Small intestine (tissue), 7 donors: Measurements from ENCODE around the gene EBF4. TPM values are rescaled to one million over a fixed set of nuclear protein-coding genes. Genes with fewer than 3 reads are reported as not detected.
A peak's percentile ranks its signal among the peaks of the same experiment; 100 is the strongest.

Experiments used
- DNase-seq, 2 donors: peaks; one replicate each; pipeline versions ENCODE4 v3.0.0 to v3.0.0-alpha.2; 2013
- FAIRE-seq: peaks from 2 replicates; lab custom pipeline; 2012; peaks lifted over from hg19 to GRCh38; lab: Jason Lieb, UNC
- H3K27ac ChIP-seq, 3 donors: one replicate each; pipeline ENCODE4 v1.5.1; 2013; ENCODE audit warnings: low read length in 2 of 3, mild to moderate bottlenecking in 2 of 3, control low read depth in 1 of 3, inconsistent platforms in 1 of 3, low read depth in 1 of 3, moderate library complexity in 1 of 3
- H3K27me3 ChIP-seq, 3 donors: one replicate each; pipeline ENCODE4 v1.6.1; 2013; ENCODE audit warnings: low read length in 3 of 3, inconsistent platforms in 1 of 3; ENCODE audit not compliant: control insufficient read depth in 3 of 3, insufficient read depth in 3 of 3
- H3K36me3 ChIP-seq, 3 donors: one replicate each; pipeline ENCODE4 v1.6.1; 2013; ENCODE audit warnings: low read length in 3 of 3, inconsistent platforms in 1 of 3, low read depth in 1 of 3, mild to moderate bottlenecking in 1 of 3, moderate library complexity in 1 of 3; ENCODE audit not compliant: control insufficient read depth in 3 of 3, insufficient read depth in 2 of 3
- H3K4me1 ChIP-seq, 3 donors: one replicate each; pipeline ENCODE4 v1.6.1; 2013; ENCODE audit warnings: low read length in 2 of 3, inconsistent platforms in 1 of 3, low read depth in 1 of 3, mild to moderate bottlenecking in 1 of 3, moderate library complexity in 1 of 3; ENCODE audit not compliant: control insufficient read depth in 3 of 3, insufficient read depth in 2 of 3
- H3K4me3 ChIP-seq, 3 donors: one replicate each; pipeline ENCODE4 v1.5.1; 2013; ENCODE audit warnings: low read length in 3 of 3, control low read depth in 1 of 3, inconsistent platforms in 1 of 3, low read depth in 1 of 3, mild to moderate bottlenecking in 1 of 3, moderate library complexity in 1 of 3
- H3K9me3 ChIP-seq, 2 donors: one replicate each; pipeline ENCODE4 v1.6.1; 2013; ENCODE audit warnings: low read depth in 1 of 2, low read length in 1 of 2; ENCODE audit not compliant: control insufficient read depth in 2 of 2, insufficient read depth in 1 of 2
- WGBS, 3 donors: extraction: QIAGEN DNeasy Blood & Tissue Kit; methylation state at CpG; one replicate each; pipeline ENCODE4 v1.1.7; 2013; 5-methylcytosine and 5-hydroxymethylcytosine counted together
- polyA plus RNA-seq, 4 donors: library from polyadenylated mRNA; stranded (reverse) in 3 of 4; unstranded in 1 of 4; fragments of 200-250 nt in 3 of 4; fragments of 120-200 nt in 1 of 4; gene quantifications; one replicate each; pipeline versions ENCODE4 v1.2.1 to v1.2.3, GENCODE V29; 2013
- donor health status: healthy with polysubstance abuse.
- donor health status: control.
- donor health status: control.
- donor health status: Bipolar disorder and iron deficiency.
- donor health status: healthy.

The EBF4 gene
- polyA plus RNA-seq, 4 donors = 0.67 to 7.4 (median 3.2) TPM

- H3K27me3 ChIP-seq = peaks cover 5 to 84% (median 8%) of the 10 kb centered on the region in 3 donors
- H3K4me1 ChIP-seq = peaks cover 5 to 29% (median 7%) of the 10 kb centered on the region in 3 donors
- H3K4me3 ChIP-seq = peak overlapping the region in 1 of 3 donors; percentile 54
- FAIRE-seq (no peak), DNase-seq (peak; percentile 5 to 10)
- no peaks in the 10 kb centered on the region for H3K36me3 ChIP-seq
- H3K9me3 ChIP-seq = no peaks in the 10 kb centered on the region
- WGBS, 3 donors = 2% methylated on average over 23 to 26 of the region's 26 CpGs
- no peak overlapping the region for H3K27ac ChIP-seq
Observed at GRCh38 chr20:2751347-2751877, 58.8 kb downstream of the EBF4 start.

- H3K27ac ChIP-seq = no peak overlapping the region
- no peaks in the 10 kb centered on the region for H3K36me3 ChIP-seq
- peak; percentile 9 to 50 for DNase-seq
- peak overlapping the region in 1 of 3 donors; percentile 54 for H3K4me3 ChIP-seq
- H3K27me3 ChIP-seq = peaks cover 5 to 87% (median 8%) of the 10 kb centered on the region in 3 donors
- peaks cover 5 to 29% (median 7%) of the 10 kb centered on the region in 3 donors for H3K4me1 ChIP-seq
- H3K9me3 ChIP-seq = no peaks in the 10 kb centered on the region
- 1 to 2% (median 1%) methylated on average over 35 to 93 of the region's 93 CpGs for WGBS, 3 donors
- FAIRE-seq = no peak
Observed at GRCh38 chr20:2751878-2752566, 59.4 kb downstream of the EBF4 start.

GRCh38 chr20:2752567-2753460 is 60.2 kb downstream of the EBF4 start:
- peaks cover 5 to 29% (median 7%) of the 10 kb centered on the region in 3 donors for H3K4me1 ChIP-seq
- peak overlapping the region in 1 of 3 donors; percentile 54 for H3K4me3 ChIP-seq
- no peaks in the 10 kb centered on the region for H3K9me3 ChIP-seq
- FAIRE-seq = no peak
- H3K27ac ChIP-seq = no peak overlapping the region
- WGBS, 3 donors = 8 to 11% (median 8%) methylated on average over 37 to 47 of the region's 47 CpGs
- peak in 1 of 2 donors; percentile 43 for DNase-seq
- peaks cover 5 to 80% (median 8%) of the 10 kb centered on the region in 3 donors for H3K27me3 ChIP-seq
- no peaks in the 10 kb centered on the region for H3K36me3 ChIP-seq

GRCh38 chr20:2753461-2754040 is 61.0 kb downstream of the EBF4 start:
- WGBS, 3 donors = 62 to 77% (median 73%) methylated on average over 6 of the region's 6 CpGs
- FAIRE-seq = no peak
- no peak for DNase-seq
- Histone ChIP-seq H3K9me3 (no peaks in the 10 kb centered on the region), H3K4me3 (no peak overlapping the region), H3K4me1 (peaks cover 5 to 29% (median 7%) of the 10 kb centered on the region in 3 donors), H3K36me3 (no peaks in the 10 kb centered on the region), H3K27me3 (peaks cover 5 to 74% (median 8%) of the 10 kb centered on the region in 3 donors), H3K27ac (no peak overlapping the region)

GRCh38 chr20:2754424-2754823 is 61.8 kb downstream of the EBF4 start:
- Histone ChIP-seq H3K27me3 (peaks cover 3 to 66% (median 5%) of the 10 kb centered on the region in 3 donors), H3K4me3 (no peak overlapping the region), H3K36me3 (no peaks in the 10 kb centered on the region), H3K9me3 (no peaks in the 10 kb centered on the region), H3K4me1 (peaks cover 5 to 29% (median 7%) of the 10 kb centered on the region in 3 donors), H3K27ac (no peak overlapping the region)
- DNase-seq (no peak), FAIRE-seq (no peak)
- WGBS, 3 donors = 71 to 77% (median 77%) methylated on average over 2 of the region's 2 CpGs

- Histone ChIP-seq H3K36me3 (no peaks in the 10 kb centered on the region), H3K27ac (no peak overlapping the region), H3K9me3 (no peaks in the 10 kb centered on the region), H3K4me1 (peaks cover 2 to 23% (median 4%) of the 10 kb centered on the region in 3 donors), H3K27me3 (peaks cover 0 to 58% (median 5%) of the 10 kb centered on the region in 3 donors), H3K4me3 (no peak overlapping the region)
- FAIRE-seq = no peak
- 55 to 64% (median 57%) methylated on average over 18 of the region's 18 CpGs for WGBS, 3 donors
- DNase-seq = no peak
Observed at GRCh38 chr20:2755451-2756055, 63.0 kb downstream of the EBF4 start.

GRCh38 chr20:2756056-2756611 is 63.6 kb downstream of the EBF4 start:
- H3K27me3 ChIP-seq = peaks cover 0 to 52% (median 5%) of the 10 kb centered on the region in 3 donors
- H3K27ac ChIP-seq = no peak overlapping the region
- peaks cover 0 to 17% (median 3%) of the 10 kb centered on the region in 3 donors for H3K4me1 ChIP-seq
- H3K4me3 ChIP-seq = no peak overlapping the region
- 28 to 46% (median 38%) methylated on average over 5 of the region's 5 CpGs for WGBS, 3 donors
- DNase-seq = no peak
- no peaks in the 10 kb centered on the region for H3K36me3 ChIP-seq
- FAIRE-seq = no peak
- no peaks in the 10 kb centered on the region for H3K9me3 ChIP-seq
